Vagina (tissue), 2 donors: ENCODE data around the gene DRP2. TPM values are rescaled to one million over a fixed set of nuclear protein-coding genes. Genes with fewer than 3 reads are reported as not detected.

ENCODE experiments used
- DNase-seq, 2 donors: peaks; one replicate each; pipeline ENCODE4 v3.0.0-alpha.2; 2017; ENCODE audit errors: extremely low spot score in 2 of 2
- H3K27ac ChIP-seq: fragments of 200-600 bp; sonication (generic); one replicate; pipeline ENCODE4 v1.5.1; 2019
- H3K27me3 ChIP-seq: fragments of 200-600 bp; sonication (generic); one replicate; pipeline ENCODE4 v1.5.1; 2019
- H3K36me3 ChIP-seq, 2 donors: fragments of 200-600 bp; sonication (generic); one replicate each; pipeline ENCODE4 v1.5.1; 2017 to 2019
- H3K4me1 ChIP-seq: fragments of 200-600 bp; sonication (generic); one replicate; pipeline ENCODE4 v1.5.1; 2019
- H3K4me3 ChIP-seq, 2 donors: fragments of 200-600 bp; sonication (generic); 1 replicate in 1 of 2; 2 replicates in 1 of 2; pipeline ENCODE4 v1.5.1; 2016 to 2019
- H3K9me3 ChIP-seq: fragments of 200-600 bp; sonication (generic); one replicate; pipeline ENCODE4 v1.5.1; 2019
- POLR2A ChIP-seq, 2 donors: fragments of 450-650 bp; IDR thresholded peaks; one replicate each; pipeline ENCODE4 v1.6.1; 2017; ENCODE audit warnings: antibody characterized with exemption in 2 of 2, mild to moderate bottlenecking in 2 of 2, moderate library complexity in 2 of 2
- POLR2AphosphoS5 ChIP-seq, 2 donors: sonication (generic); formaldehyde crosslinking; IDR thresholded peaks; one replicate each; pipeline ENCODE4 v1.9.0; 2017; ENCODE audit warnings: antibody characterized with exemption in 2 of 2, mild to moderate bottlenecking in 2 of 2, low read depth in 1 of 2; ENCODE audit not compliant: insufficient read depth in 1 of 2
- intact Hi-C: fragments of 100-400 bp; cut with DNase I; formaldehyde crosslinking; loops from one replicate; pipeline ENCODE4 v1.15.1; 2023
- total RNA-seq: library from RNA; depleted of rRNA; stranded (reverse); fragments of >200 nt; gene quantifications from one replicate; pipeline ENCODE4 v1.2.3, GENCODE V29; 2016
- TF ChIP-seq, protein P1 (sequence below), 3 experiments: fragments of 450-650 bp in 2 of 3; fragments of 200-600 bp in 1 of 3; sonication (generic) in 1 of 3; IDR thresholded peaks; one replicate each; pipeline ENCODE4 v1.5.1; 2017 to 2019; ENCODE audit warnings: antibody characterized with exemption in 3 of 3, mild to moderate bottlenecking in 2 of 3, moderate library complexity in 2 of 3

Gene DRP2
- total RNA-seq, 1 donor from 2014 or later: 1.5 TPM

DNA sequence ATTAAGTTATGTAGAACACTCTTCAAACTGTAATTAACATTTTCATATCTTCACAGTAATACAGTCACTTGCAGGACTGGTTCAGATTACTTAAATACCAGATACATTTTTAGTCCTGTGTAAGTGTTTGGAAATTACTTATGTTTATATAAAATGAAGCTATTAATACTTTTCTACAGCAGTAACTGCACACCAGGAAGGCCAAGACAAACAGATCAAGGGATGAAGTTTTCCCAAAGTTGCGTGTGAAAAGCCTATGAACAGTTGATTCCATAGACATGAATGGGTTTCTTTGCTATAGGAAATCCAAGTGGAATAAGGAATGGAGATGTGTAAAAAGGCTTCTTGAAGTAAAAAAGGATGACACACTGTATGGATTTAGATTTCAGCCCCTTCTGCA is 28.9 kb upstream of the DRP2 start:
- Histone ChIP-seq H3K36me3 (no peaks in the 10 kb centered on the region), H3K4me3 (no peak overlapping the region), H3K27me3 (no peaks in the 10 kb centered on the region), H3K27ac (no peak overlapping the region), H3K9me3 (no peaks in the 10 kb centered on the region), H3K4me1 (no peaks in the 10 kb centered on the region)
- DNase-seq: no peak
- TF ChIP-seq, protein P1, sequence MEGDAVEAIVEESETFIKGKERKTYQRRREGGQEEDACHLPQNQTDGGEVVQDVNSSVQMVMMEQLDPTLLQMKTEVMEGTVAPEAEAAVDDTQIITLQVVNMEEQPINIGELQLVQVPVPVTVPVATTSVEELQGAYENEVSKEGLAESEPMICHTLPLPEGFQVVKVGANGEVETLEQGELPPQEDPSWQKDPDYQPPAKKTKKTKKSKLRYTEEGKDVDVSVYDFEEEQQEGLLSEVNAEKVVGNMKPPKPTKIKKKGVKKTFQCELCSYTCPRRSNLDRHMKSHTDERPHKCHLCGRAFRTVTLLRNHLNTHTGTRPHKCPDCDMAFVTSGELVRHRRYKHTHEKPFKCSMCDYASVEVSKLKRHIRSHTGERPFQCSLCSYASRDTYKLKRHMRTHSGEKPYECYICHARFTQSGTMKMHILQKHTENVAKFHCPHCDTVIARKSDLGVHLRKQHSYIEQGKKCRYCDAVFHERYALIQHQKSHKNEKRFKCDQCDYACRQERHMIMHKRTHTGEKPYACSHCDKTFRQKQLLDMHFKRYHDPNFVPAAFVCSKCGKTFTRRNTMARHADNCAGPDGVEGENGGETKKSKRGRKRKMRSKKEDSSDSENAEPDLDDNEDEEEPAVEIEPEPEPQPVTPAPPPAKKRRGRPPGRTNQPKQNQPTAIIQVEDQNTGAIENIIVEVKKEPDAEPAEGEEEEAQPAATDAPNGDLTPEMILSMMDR (IDR thresholded peaks at IDR 0.05): no peak
- TF ChIP-seq POLR2A (IDR thresholded peaks at IDR 0.05) (no peak), POLR2AphosphoS5 (IDR thresholded peaks at IDR 0.05; ENCODE audit: insufficient read depth in 1 of 2, low read depth in 1 of 2) (no peak)
- intact Hi-C loops: no loop called here

DNA sequence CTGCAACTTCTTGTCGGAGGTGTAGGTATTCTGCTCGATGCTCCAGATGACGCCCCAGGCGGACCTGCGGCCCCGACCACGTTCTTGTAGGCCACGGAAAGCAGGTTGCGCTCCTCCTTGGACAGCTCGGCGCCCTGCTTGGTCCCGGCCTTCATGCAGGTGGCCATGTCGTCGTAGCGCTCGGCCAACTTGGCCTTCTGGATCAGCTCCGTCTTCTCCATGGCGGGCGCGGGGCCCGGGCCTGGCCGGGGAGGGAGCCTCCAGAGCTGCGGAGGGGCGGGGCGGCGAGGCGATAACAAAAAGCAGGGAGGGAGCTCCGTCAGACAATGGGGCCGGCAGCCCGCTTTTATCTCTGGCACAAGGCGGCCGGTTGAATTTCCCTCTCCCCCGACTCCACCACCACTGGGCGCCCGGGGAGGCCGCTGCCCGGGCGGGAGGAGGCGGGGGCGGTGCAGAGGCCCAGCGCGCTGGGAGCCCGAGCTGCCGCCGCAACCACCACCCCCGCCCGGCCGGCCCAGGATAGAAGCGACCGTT is 28.3 kb upstream of the DRP2 start:
- no peaks in the 10 kb centered on the region for H3K4me1 ChIP-seq
- H3K27me3 ChIP-seq: no peaks in the 10 kb centered on the region
- no peaks in the 10 kb centered on the region for H3K9me3 ChIP-seq
- H3K36me3 ChIP-seq: no peaks in the 10 kb centered on the region
- intact Hi-C loops: no loop called here
- TF ChIP-seq POLR2AphosphoS5 (IDR thresholded peaks at IDR 0.05; ENCODE audit: insufficient read depth in 1 of 2, low read depth in 1 of 2) (no peak), POLR2A (IDR thresholded peaks at IDR 0.05) (no peak)
- TF ChIP-seq, protein P1 (IDR thresholded peaks at IDR 0.05): no peak
- DNase-seq: no peak
- peak overlapping the region; percentile 25 to 33 for H3K4me3 ChIP-seq
- H3K27ac ChIP-seq: no peak overlapping the region

DNA sequence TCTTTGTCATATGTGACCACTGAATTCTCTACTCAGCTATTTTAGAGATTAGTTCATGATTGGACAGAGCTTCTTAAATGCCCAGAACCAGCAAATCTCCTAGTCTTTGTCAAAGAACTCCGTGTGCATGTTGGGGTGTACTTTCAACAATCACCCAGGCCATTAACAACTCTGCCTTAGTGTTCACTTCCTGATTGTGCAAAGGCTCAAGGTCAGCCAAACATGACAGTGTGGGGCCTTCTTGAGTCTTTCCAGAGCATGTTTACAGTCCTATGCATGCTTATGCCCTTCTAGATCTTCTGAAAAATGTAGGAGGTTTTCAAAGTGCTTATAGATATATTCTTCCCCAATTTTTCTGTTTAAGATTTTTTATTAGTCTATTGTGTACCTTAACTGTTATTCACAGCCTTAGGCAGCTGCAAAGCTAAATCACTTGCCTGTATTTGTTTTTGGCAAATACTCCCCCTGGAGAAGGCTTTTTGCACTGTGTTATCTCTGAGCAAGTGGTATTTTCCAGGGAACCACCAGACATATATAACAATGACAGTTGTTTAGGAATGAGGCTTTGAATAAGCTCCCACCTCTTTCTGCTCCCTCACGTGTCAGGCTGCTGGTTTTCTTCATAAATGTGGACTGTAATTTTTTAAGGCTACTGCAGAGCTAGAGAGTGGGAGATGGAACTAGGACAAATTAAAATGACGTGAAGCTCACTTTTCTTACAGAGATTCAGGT is 24.0 kb upstream of the DRP2 start:
- Histone ChIP-seq H3K36me3 (no peaks in the 10 kb centered on the region), H3K9me3 (no peaks in the 10 kb centered on the region), H3K27ac (no peak overlapping the region), H3K27me3 (no peaks in the 10 kb centered on the region), H3K4me1 (no peaks in the 10 kb centered on the region), H3K4me3 (no peak overlapping the region)
- intact Hi-C loops: no loop called here
- DNase-seq: no peak
- no peak for TF ChIP-seq POLR2A (IDR thresholded peaks at IDR 0.05)
- no peak for TF ChIP-seq POLR2AphosphoS5 (IDR thresholded peaks at IDR 0.05; ENCODE audit: insufficient read depth in 1 of 2, low read depth in 1 of 2)
- TF ChIP-seq, protein P1 (IDR thresholded peaks at IDR 0.05): no peak

DNA sequence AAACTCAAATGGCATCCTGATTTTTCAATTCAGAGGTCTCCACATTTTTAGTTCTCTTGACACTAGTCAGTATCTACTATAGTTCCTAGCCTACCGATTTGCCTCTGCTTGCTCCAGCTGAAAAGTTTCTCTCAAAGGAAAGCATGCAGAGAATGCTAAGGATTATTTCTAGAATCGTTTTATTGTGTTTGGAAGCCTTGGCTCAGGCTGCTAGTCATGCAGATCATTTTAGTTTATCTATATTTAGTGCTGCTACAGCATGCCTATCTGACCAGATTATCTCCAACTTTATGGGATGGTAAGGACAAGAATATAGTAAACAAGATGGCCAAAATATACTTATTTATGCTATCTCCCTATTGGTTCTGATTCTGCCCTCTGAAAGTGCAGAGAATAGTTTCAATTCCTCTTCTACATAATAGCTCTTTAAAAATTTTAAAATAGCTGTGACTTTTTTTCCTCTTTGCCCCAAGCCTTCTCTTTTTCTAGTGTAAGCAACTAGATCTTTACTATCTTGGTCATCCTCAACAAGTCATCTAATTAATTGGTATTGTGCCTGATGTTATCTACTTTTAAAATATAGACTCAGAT is 15.7 kb upstream of the DRP2 start:
- no peak for DNase-seq
- Histone ChIP-seq H3K36me3 (no peaks in the 10 kb centered on the region), H3K4me3 (no peak overlapping the region), H3K4me1 (no peaks in the 10 kb centered on the region), H3K27me3 (no peaks in the 10 kb centered on the region), H3K9me3 (no peaks in the 10 kb centered on the region), H3K27ac (no peak overlapping the region)
- intact Hi-C loops: no loop called here
- no peak for TF ChIP-seq POLR2A (IDR thresholded peaks at IDR 0.05)
- no peak for TF ChIP-seq POLR2AphosphoS5 (IDR thresholded peaks at IDR 0.05; ENCODE audit: insufficient read depth in 1 of 2, low read depth in 1 of 2)
- TF ChIP-seq, protein P1 (IDR thresholded peaks at IDR 0.05): no peak

DNA sequence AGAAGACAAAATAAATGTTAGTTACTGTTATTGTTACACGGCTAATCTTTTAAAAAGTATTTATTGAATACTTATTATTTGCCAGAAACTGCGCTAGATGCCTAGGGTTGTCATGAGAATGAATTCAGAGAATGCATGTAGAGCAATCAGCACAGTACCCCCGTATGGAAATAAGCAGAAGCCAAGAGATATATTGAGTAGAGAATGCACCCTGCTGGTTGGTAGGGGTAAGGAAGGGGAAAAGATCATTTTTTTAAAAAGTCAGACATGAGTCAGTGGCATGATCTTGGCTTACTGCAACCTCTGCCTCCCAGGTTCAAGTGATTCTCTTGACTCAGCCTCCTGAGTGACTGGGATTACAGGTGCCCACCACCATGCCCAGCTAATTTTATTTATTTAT is 13.1 kb upstream of the DRP2 start:
- DNase-seq: no peak
- Histone ChIP-seq H3K4me1 (no peaks in the 10 kb centered on the region), H3K27me3 (no peaks in the 10 kb centered on the region), H3K27ac (no peak overlapping the region), H3K36me3 (no peaks in the 10 kb centered on the region), H3K4me3 (no peak overlapping the region), H3K9me3 (no peaks in the 10 kb centered on the region)
- intact Hi-C loops: no loop called here
- TF ChIP-seq, protein P1 (IDR thresholded peaks at IDR 0.05): no peak
- TF ChIP-seq POLR2AphosphoS5 (IDR thresholded peaks at IDR 0.05; ENCODE audit: insufficient read depth in 1 of 2, low read depth in 1 of 2) (no peak), POLR2A (IDR thresholded peaks at IDR 0.05) (no peak)
